Endodermal cell (in vitro differentiated cells): ENCODE measurements around the gene ARHGEF28. TPM values are rescaled to one million over a fixed set of nuclear protein-coding genes. Genes with fewer than 3 reads are reported as not detected.

Experiments used
- DNase-seq: peaks from one replicate; pipeline ENCODE4 v3.0.0-alpha.2; 2017
- H3K27ac ChIP-seq: 2 replicates; pipeline ENCODE4 v1.5.1; 2013; ENCODE audit warnings: mild to moderate bottlenecking, low read depth, low read length, moderate library complexity
- H3K27me3 ChIP-seq: 2 replicates; pipeline ENCODE4 v1.6.1; 2013; ENCODE audit warnings: mild to moderate bottlenecking, low read length, moderate library complexity; ENCODE audit not compliant: insufficient read depth, control insufficient read depth, poor library complexity, severe bottlenecking
- H3K36me3 ChIP-seq: 2 replicates; pipeline ENCODE4 v1.7.0; 2013; ENCODE audit warnings: mild to moderate bottlenecking, low read length, moderate library complexity; ENCODE audit not compliant: control insufficient read depth, insufficient read depth
- H3K4me1 ChIP-seq: one replicate; pipeline ENCODE4 v1.7.0; 2013; ENCODE audit warnings: low read length; ENCODE audit not compliant: control insufficient read depth, insufficient read depth
- H3K4me3 ChIP-seq: 2 replicates; pipeline ENCODE4 v1.5.1; 2013; ENCODE audit warnings: mild to moderate bottlenecking, low read length, moderate library complexity
- H3K9ac ChIP-seq: 2 replicates; pipeline ENCODE4 v1.6.1; 2013; ENCODE audit warnings: mild to moderate bottlenecking, low read length, moderate library complexity; ENCODE audit not compliant: poor library complexity, severe bottlenecking; ENCODE audit errors: extremely low read depth
- H3K9me3 ChIP-seq: 2 replicates; pipeline ENCODE4 v1.6.1; 2013; ENCODE audit warnings: mild to moderate bottlenecking, low read length, moderate library complexity; ENCODE audit not compliant: control insufficient read depth
- H3K27ac Mint-ChIP-seq: 2 replicates; pipeline ENCODE4 v1.8.0; 2020; ENCODE audit warnings: mixed read lengths
- H3K27me3 Mint-ChIP-seq: 2 replicates; pipeline ENCODE4 v1.8.0; 2021; ENCODE audit warnings: mild to moderate bottlenecking, mixed read lengths; ENCODE audit not compliant: insufficient read depth
- H3K36me3 Mint-ChIP-seq: 2 replicates; pipeline ENCODE4 v1.8.0; 2020; ENCODE audit warnings: low read depth, mixed read lengths
- H3K4me1 Mint-ChIP-seq: 2 replicates; pipeline ENCODE4 v1.8.0; 2020; ENCODE audit warnings: mixed read lengths
- H3K4me3 Mint-ChIP-seq: 2 replicates; pipeline ENCODE4 v1.8.0; 2020; ENCODE audit warnings: mild to moderate bottlenecking, moderate library complexity, mixed read lengths
- H3K9me3 Mint-ChIP-seq: 2 replicates; pipeline ENCODE4 v1.8.0; 2020; ENCODE audit warnings: mild to moderate bottlenecking, mixed read lengths
- CTCF ChIP-seq: fragments of 200-600 bp; sonication (generic); conservative IDR thresholded peaks from 2 replicates; pipeline ENCODE4 v1.5.0; 2021; ENCODE audit warnings: antibody characterized with exemption, mild to moderate bottlenecking
- WGBS, 2 experiments: methylation state at CpG; one replicate each; pipeline versions ENCODE4 v1.1.5 to v1.1.7; 2013; ENCODE audit warnings: missing lambda C conversion rate in 2 of 2, mixed read lengths in 1 of 2; ENCODE audit not compliant: insufficient coverage in 1 of 2, insufficient read length in 1 of 2; 5-methylcytosine and 5-hydroxymethylcytosine counted together
- total RNA-seq, 2 donors: library from RNA; stranded (reverse); fragmentation: NEBNext Ultra II Directional in 1 of 2; extraction: Animal tissue kit (Norgen Biotek cat#: 25700) in 1 of 2; gene quantifications; 2 replicates in 1 of 2; 3 replicates in 1 of 2; pipeline ENCODE4 v1.2.1, GENCODE V29; 2021

Gene ARHGEF28
- total RNA-seq, 2 donors from 2014 or later = 0.92 to 1.2 TPM

- DNase-seq = no peak
- Histone ChIP-seq H3K27ac (no peak overlapping the region), H3K36me3 (no peaks in the 10 kb centered on the region), H3K4me1 (no peaks in the 10 kb centered on the region), H3K27me3 (no peaks in the 10 kb centered on the region), H3K9me3 (no peaks in the 10 kb centered on the region), H3K4me3 (no peak overlapping the region), H3K9ac (no peak overlapping the region)
- Mint-ChIP-seq H3K27ac (no peak overlapping the region), H3K36me3 (no peaks in the 10 kb centered on the region), H3K9me3 (no peaks in the 10 kb centered on the region), H3K27me3 (no peaks in the 10 kb centered on the region), H3K4me3 (no peak overlapping the region), H3K4me1 (peaks cover 3% of the 10 kb centered on the region)
- 92 to 100% methylated on average over 1 of the region's 1 CpG for WGBS, 2 experiments
- TF ChIP-seq CTCF = no peak
Measured at GRCh38 chr5:73745836-73746235, 119.8 kb downstream of the ARHGEF28 start.

DNA sequence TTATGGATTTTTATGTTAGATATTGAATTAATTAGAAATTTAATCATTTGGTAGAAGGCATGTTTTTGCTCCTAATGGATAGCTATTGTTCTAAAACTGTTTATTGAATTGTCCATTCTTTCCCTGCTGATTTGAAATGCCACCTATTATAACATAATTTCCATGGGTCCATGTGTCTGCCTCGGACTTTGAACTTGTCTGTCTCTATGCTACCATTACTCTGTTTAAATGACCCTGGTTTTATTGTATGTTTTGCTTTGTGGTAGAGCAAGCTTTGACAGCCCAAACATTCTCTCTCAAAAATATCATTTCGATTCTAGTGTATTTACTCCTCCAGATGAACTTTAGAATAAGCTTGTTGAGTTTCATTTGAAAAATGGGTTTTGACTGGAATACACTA, 120.6 kb downstream of the ARHGEF28 start:
- Mint-ChIP-seq H3K27me3 (no peaks in the 10 kb centered on the region), H3K27ac (no peak overlapping the region), H3K4me3 (no peak overlapping the region), H3K9me3 (no peaks in the 10 kb centered on the region), H3K4me1 (peaks cover 3% of the 10 kb centered on the region), H3K36me3 (no peaks in the 10 kb centered on the region)
- no peaks in the 10 kb centered on the region for H3K36me3 ChIP-seq
- no peaks in the 10 kb centered on the region for H3K4me1 ChIP-seq
- no peak overlapping the region for H3K9ac ChIP-seq
- H3K27ac ChIP-seq = no peak overlapping the region
- TF ChIP-seq CTCF = no peak
- DNase-seq = no peak
- no peak overlapping the region for H3K4me3 ChIP-seq
- no peaks in the 10 kb centered on the region for H3K9me3 ChIP-seq
- H3K27me3 ChIP-seq = no peaks in the 10 kb centered on the region
- WGBS, 2 experiments = 100% methylated on average over 2 of the region's 2 CpGs; no CpG with 5 or more reads in 1 of the 2 experiments

DNA sequence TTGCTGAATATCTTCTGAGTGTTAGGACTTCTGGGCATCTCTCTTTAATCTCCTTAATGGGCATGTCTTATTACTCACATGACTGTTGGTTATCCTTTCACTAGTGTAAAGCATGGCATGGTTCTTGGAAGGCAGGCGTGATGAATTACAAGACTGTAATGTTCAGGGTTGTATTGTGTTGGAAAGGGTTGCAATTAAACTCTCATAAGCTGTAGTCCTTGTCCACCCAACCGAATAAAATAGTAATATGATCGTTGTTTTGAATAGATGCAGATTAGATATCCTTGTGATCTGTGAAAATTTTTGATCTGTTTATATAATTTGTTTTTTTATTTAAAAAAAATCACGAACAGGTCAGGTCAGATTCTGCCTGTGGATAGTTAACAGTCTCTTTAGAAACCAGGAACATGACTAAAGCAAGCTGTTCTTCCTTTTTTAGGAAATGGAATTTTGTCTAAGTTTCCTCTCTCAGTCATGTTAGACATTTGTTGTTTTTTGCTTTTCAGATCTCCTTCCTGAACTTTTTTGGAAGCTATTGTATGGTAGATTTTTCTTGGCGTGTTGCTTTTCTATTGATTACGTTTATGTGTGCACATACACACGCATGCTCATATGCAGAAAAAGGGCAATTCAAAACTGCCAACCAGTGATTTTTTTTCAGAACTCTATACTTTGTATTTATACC, 121.8 kb downstream of the ARHGEF28 start:
- no peak overlapping the region for H3K9ac ChIP-seq
- Mint-ChIP-seq H3K36me3 (no peaks in the 10 kb centered on the region), H3K4me1 (peaks cover 3% of the 10 kb centered on the region), H3K4me3 (no peak overlapping the region), H3K27me3 (no peaks in the 10 kb centered on the region), H3K27ac (no peak overlapping the region), H3K9me3 (no peaks in the 10 kb centered on the region)
- no peak for DNase-seq
- H3K36me3 ChIP-seq = no peaks in the 10 kb centered on the region
- WGBS, 2 experiments = 91 to 93% methylated on average over 6 to 7 of the region's 7 CpGs
- no peaks in the 10 kb centered on the region for H3K27me3 ChIP-seq
- H3K9me3 ChIP-seq = no peaks in the 10 kb centered on the region
- no peak for TF ChIP-seq CTCF
- no peak overlapping the region for H3K4me3 ChIP-seq
- no peak overlapping the region for H3K27ac ChIP-seq
- H3K4me1 ChIP-seq = no peaks in the 10 kb centered on the region
